SKM-1 (cell line): ENCODE measurements around the gene IL1RAPL2.

Source experiments
- DNase-seq: peaks from one replicate; lab custom pipeline; 2025; ENCODE audit not compliant: unreplicated experiment; lab: John Stamatoyannopoulos, UW

Gene IL1RAPL2

GRCh38 chrX:105349476-105349875, 783.5 kb downstream of the IL1RAPL2 start:
- DNase-seq, result no peak

DNA sequence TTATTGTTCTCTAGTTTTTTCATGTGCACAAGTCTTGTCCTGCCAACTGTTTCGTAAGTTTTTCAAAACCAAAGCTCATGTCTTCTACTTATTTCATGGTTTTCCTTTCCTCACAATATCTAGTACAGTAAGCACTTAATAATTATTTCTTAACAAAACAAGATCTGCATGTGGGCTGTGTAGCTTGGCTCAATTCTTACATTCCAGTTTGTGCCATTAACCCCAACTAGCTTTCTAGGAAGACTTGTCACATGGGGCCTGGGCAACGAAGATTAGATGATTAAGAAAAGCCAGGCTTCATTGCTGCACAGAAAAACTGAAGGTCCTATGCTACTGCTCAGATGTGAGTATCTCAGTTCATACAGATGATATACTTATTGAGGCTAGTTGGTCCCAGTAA, 809.8 kb downstream of the IL1RAPL2 start:
- DNase-seq, result no peak

DNA sequence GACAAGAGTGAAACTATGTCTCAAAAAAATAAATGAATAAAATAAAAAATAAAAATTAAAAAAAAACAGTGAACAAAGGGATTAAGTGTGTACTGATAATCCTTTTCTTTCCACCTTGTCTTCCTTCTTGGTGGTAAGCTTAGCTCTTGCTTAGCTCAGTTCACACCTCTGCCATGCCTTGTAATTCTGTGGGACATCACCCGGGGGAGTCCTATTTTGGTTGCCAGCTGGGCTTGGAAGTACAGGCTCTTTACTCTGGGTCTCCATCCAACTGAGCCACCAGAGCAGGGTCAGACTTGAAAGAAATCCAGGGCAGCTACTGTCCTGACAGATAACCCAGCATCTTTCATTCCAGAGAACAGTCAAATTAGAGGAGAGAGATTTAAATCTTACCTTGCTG, 858.7 kb downstream of the IL1RAPL2 start:
- DNase-seq, result no peak

DNA sequence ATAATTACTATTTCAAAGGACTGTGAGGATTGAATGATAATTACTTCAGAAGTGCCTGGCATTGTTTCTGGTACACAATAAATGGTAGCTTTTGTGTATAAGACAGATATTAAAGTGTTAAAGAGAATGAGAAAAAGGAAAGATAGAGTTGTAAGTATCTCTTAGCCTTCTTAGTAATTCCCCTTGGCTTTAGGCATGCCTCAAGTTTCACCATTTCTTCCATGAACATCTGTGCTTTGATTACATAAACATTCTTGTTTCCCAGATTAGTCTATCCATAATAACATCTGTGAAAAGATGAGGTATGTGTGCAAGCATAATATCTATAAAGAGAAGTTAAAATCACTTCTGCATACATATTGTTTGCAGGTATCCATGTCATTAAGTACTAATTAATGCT, 885.4 kb downstream of the IL1RAPL2 start:
- no peak for DNase-seq

DNA sequence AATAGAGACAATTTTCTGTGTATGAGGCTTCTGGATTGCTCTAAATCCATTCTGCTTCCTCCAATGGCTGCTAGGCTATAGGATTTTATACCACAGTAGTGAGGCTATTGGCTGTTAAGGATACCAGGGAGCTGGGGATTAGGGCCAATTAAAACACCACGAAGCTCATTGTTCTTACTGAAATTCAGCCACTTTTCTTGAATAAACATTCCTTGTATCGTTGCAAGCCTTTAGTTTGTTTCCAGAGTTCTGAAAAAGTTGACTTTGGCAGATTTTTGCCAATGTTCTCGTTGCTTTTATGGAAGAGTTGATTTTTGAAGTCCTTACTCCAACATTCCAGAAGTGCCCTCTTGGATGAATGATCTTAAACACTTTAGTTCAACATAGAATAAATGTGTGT, 892.8 kb downstream of the IL1RAPL2 start:
- no peak for DNase-seq

DNA sequence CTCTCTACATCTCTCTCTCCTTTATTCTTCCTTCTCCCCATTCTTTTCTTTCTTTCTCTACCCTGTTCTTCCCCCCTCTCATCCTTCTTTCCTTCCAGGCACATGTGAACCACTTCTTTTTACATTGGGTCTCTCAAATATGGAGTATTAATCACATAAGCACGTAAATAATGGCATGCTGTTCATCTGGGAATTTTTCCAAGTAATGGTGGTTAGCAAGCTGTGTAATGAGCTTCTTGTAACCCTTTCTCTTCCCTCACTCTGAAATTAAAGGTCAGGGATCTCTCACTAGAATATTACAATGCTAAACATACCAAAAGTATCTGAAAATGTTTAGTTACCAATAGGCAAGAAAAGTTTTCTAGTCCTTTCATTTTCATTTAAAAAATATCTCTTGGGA, 894.4 kb downstream of the IL1RAPL2 start:
- DNase-seq, result no peak

DNA sequence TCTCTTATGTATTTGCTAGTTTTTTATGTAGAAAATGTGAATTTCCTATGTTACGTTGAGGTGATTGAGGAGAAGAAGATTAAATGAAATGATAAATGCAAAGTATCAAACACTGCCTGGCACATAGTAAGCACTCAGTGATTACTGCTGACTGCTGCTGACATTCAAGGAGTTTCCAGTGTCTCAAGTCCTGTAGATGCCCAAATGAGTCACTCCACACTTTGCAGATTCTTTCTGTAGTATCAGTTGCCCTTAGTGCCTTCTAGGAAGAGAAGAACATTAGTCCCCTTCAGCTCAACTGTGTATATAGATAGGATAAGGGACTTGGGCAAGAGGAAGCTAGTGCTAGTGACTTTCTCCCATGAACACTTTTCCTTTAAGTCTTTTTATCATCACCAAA, 895.0 kb downstream of the IL1RAPL2 start:
- DNase-seq, result no peak

DNA sequence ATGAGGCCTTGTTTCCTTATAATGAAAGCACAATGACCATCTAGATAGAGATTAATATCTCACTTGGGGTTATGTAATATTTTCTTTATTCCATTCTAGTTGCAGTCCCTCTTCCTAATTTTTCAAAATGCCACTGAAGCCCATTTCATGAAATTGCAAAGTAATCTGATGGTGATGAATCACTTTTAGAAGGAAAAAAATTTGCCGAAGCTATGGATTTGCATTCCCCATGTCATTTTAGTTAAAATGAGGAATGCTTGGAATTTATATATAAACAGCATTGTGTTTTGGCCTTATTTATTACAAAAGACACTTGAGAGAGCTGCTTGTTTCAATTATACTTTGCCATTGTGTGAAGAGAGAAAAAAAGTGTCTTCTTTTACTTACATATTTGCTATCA, 896.2 kb downstream of the IL1RAPL2 start:
- no peak for DNase-seq

- no peak for DNase-seq
Measured at GRCh38 chrX:105463473-105463872, 897.5 kb downstream of the IL1RAPL2 start.

- DNase-seq, result no peak
Measured at GRCh38 chrX:105464618-105465017, 898.6 kb downstream of the IL1RAPL2 start.

DNA sequence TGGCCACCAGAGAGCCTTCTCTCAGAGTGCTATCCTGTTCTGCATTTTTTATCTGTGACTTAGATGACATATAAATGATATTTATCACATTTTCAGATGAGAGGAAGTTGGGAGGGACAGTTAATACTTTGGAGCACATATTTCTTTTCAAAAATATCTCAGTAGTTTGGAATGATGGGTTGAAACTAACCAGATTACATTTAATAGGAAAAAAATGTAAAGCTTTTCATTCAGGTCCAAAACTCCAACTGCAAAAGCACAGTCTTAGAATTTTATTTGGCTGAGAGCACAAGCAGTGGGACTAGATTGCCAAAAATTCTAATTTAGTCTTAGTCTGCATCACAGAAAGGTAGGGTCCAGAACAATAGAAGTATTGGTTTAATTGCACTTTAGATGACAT, 902.7 kb downstream of the IL1RAPL2 start:
- DNase-seq, result no peak

GRCh38 chrX:105471597-105471996, 905.6 kb downstream of the IL1RAPL2 start:
- DNase-seq, result no peak

- no peak for DNase-seq
Measured at GRCh38 chrX:105475801-105476200, 909.8 kb downstream of the IL1RAPL2 start.

DNA sequence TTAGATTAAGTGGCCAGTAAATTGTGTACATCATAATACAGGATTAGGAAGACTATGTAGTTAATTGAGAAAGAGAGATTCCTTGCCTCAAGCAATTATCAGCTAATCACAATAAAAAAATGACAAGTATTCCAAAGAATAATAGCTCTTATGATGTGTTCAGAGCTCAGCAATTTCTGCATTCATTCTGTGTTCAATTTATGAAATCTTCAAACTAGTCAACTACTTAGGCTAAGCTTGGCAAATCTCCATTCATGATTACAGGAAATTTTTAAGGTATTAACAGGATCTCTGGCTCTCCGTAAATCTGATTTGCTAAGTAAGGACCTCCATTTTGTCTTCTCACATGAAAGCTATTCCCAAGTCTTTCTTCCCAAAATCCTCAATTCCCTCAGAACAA, 911.4 kb downstream of the IL1RAPL2 start:
- DNase-seq, result no peak

DNA sequence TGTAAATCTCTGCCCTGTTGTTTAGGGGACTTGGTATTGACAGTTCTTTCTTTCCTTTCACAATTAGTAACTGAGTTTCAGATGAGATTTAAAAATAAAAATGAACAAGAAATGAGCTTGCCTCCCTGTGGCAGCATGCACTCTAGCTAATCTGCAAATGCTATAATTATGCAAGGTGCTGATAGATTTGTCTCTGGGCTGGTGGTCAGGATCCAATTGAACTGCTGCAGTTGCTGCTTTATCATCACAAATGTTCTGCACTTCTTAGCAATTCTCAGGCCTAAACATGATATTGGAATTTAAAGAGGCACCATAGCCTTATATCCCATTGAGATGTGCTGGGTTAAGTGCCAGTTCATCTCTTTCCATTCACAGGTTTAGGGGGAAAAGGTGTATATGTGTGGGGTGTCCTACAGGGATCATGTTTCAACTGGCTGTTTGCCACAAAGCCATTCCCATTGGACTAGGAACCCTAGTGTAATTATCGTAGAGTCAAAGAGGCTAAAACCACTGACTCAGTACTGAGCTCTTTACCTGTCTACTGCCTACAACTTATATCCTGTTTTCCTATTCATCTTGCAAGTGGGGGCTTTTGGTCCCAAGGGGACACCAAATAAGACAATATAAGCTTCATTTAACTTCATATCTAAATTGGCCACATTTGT, 914.8 kb downstream of the IL1RAPL2 start:
- DNase-seq, result no peak

- DNase-seq, result no peak
Measured at GRCh38 chrX:105483011-105483410, 917.0 kb downstream of the IL1RAPL2 start.

DNA sequence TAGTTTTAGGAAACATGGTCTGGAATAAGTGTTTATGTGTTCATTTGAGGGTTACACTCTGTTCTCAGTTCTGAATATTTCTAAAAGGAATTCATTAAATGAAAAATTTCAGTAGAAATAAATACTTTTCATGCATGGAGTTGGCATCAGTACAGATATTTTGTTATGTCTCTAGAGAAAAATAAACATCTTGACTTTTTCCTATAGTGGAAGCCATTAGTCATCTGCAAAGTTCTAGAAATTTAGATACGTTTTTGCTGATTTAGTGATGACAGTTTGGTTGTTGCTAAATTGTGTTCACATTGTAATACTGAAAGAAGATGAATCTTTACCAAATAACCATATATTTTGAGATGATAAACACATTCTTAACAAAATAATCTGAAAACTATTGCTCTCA, 922.7 kb downstream of the IL1RAPL2 start:
- DNase-seq, result no peak

GRCh38 chrX:105495376-105495775, 929.4 kb downstream of the IL1RAPL2 start:
- DNase-seq, result no peak

- DNase-seq, result no peak
Measured at GRCh38 chrX:105502336-105502735, 936.3 kb downstream of the IL1RAPL2 start.

GRCh38 chrX:105515561-105515960, 949.6 kb downstream of the IL1RAPL2 start:
- DNase-seq, result no peak

GRCh38 chrX:105526431-105526830, 960.4 kb downstream of the IL1RAPL2 start:
- DNase-seq, result no peak

DNA sequence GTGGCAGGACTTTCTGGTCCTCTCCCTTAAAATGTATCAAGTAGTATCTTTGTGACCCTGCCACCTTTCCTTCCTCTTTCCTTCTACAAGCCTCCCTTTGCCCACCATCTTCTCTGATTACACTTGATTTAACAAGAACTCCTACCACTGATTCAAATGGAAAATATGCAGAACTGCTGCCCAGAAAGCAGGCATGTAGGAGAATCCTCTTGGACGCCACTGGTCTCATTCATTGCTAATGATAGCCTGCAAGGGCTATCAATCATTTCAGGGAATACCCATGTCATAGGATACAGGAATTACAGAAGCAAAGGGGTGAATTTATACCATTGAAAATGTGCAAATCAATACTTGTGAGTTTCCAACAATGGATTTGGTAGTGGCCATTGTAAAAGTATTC, 961.8 kb downstream of the IL1RAPL2 start:
- no peak for DNase-seq

- DNase-seq, result no peak
Measured at GRCh38 chrX:105533951-105534350, 968.0 kb downstream of the IL1RAPL2 start.
